Thyroid gland (tissue), 4 donors: ENCODE data around the gene TMEM119.

Source experiments
- CTCF ChIP-seq, 6 experiments: fragments of 200-600 bp in 3 of 6; fragments of 450-650 bp in 3 of 6; sonication (generic) in 3 of 6; IDR thresholded peaks; one replicate each; pipeline ENCODE4 v1.5.1; 2016 to 2019; ENCODE audit warnings: antibody characterized with exemption in 6 of 6, mild to moderate bottlenecking in 2 of 6, inconsistent platforms in 1 of 6, moderate library complexity in 1 of 6
- POLR2A ChIP-seq, 2 donors: fragments of 450-650 bp; IDR thresholded peaks; one replicate each; pipeline ENCODE4 v1.6.1; 2017; ENCODE audit warnings: antibody characterized with exemption in 2 of 2, mild to moderate bottlenecking in 2 of 2, moderate library complexity in 1 of 2

- TF ChIP-seq POLR2A (IDR thresholded peaks at IDR 0.05) = no peak
- no peak for TF ChIP-seq CTCF (IDR thresholded peaks at IDR 0.05)
These were observed 8.0 kb downstream of the TMEM119 start for GRCh38 chr12:108589840-108590229.
